GM18520 (cell line): ENCODE data around the gene CMTR1.
"Not testable (repeated sequence)": the region's sequence is repeated elsewhere in the genome, so short reads cannot be mapped to it uniquely, and the experiment has no call there.

Experiments
- ATAC-seq: cut with Tn5 transposase; IDR thresholded peaks from one replicate; pipeline ENCODE4 v1.9.1; 2021; ENCODE audit not compliant: unreplicated experiment

CMTR1 gene

GRCh38 chr6:37433657-37434271 is 743 bp downstream of the CMTR1 start:
- ATAC-seq = peak; percentile 10

GRCh38 chr6:37435373-37435772 is 2.4 kb downstream of the CMTR1 start:
- no peak for ATAC-seq

- no peak for ATAC-seq
These were observed 2.8 kb downstream of the CMTR1 start for GRCh38 chr6:37435816-37436215.

- no peak for ATAC-seq
These were observed 5.9 kb downstream of the CMTR1 start for GRCh38 chr6:37438930-37439329.

GRCh38 chr6:37441651-37442050 is 8.6 kb downstream of the CMTR1 start:
- no peak for ATAC-seq

- ATAC-seq = no peak
These were observed 9.6 kb downstream of the CMTR1 start for GRCh38 chr6:37442416-37443215.

- not testable (repeated sequence) for ATAC-seq
These were observed 10.2 kb downstream of the CMTR1 start for GRCh38 chr6:37443216-37443542.

GRCh38 chr6:37449984-37450383 is 17.0 kb downstream of the CMTR1 start:
- no peak for ATAC-seq

- no peak for ATAC-seq
These were observed 18.6 kb downstream of the CMTR1 start for GRCh38 chr6:37451441-37452193.

- no peak for ATAC-seq
These were observed 19.5 kb downstream of the CMTR1 start for GRCh38 chr6:37452522-37452921.

GRCh38 chr6:37454420-37455140 is 21.6 kb downstream of the CMTR1 start:
- ATAC-seq = no peak

- ATAC-seq = no peak
These were observed 23.1 kb downstream of the CMTR1 start for GRCh38 chr6:37456126-37456525.

GRCh38 chr6:37456816-37457560 is 24.0 kb downstream of the CMTR1 start:
- no peak for ATAC-seq

GRCh38 chr6:37459981-37460800 is 27.2 kb downstream of the CMTR1 start:
- ATAC-seq = no peak

GRCh38 chr6:37460805-37461204 is 27.8 kb downstream of the CMTR1 start:
- no peak for ATAC-seq

- ATAC-seq = no peak
These were observed 30.1 kb downstream of the CMTR1 start for GRCh38 chr6:37463110-37463509.

- no peak for ATAC-seq
These were observed 34.7 kb downstream of the CMTR1 start for GRCh38 chr6:37467718-37468117.

GRCh38 chr6:37473364-37474095 is 40.5 kb downstream of the CMTR1 start:
- no peak for ATAC-seq

- no peak for ATAC-seq
These were observed 41.3 kb downstream of the CMTR1 start for GRCh38 chr6:37474316-37474715.
